NB4 (cell line): ENCODE results near the gene IRX4.

Experiments
- MYC ChIP-seq: IDR thresholded peaks from 2 replicates; pipeline ENCODE4 v1.6.1; 2011; ENCODE audit warnings: low read depth, low read length
- POLR2A ChIP-seq: IDR thresholded peaks from 2 replicates; pipeline ENCODE4 v1.6.1; 2011; ENCODE audit warnings: mild to moderate bottlenecking; ENCODE audit not compliant: insufficient read length; ENCODE audit errors: extremely low read depth
- TF ChIP-seq, protein P1 (sequence below): IDR thresholded peaks from 2 replicates; pipeline ENCODE4 v1.6.1; 2011; ENCODE audit warnings: low read depth, low read length
- TF ChIP-seq, protein P2 (sequence below): IDR thresholded peaks from one replicate; pipeline ENCODE4 v1.5.1; 2012; ENCODE audit warnings: low read depth, low read length

DNA sequence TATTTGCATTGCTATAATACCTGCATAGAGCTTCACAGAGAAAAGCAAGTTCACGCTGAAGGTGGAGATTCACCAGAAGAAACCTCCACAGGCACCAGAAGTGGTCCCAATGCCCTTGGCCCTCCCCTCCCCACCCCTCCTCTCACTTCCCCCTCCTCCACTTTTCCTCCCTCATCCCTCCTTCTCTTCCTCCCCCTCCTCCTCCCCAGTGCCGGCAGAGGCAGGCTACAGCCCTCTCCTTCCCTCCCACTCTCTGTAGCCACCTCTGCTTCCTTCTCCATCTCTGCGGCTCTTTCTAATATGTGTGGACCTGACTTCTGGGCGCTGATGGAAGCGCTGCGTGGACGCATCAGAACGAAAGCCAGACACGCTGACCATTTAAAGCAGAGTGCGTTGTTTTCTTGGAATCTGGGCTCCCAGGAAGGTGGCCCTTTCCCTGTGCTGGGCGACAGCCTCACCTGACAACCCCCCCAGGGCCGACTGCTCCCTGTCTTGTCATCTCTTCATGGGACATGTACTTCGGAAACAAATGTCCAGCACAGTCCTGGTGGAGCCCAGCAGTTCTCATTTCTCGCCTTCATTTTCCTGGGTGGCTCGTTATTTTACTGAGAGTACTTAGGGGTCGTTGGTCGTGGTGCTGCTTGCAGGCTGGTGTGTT lies 52.0 kb downstream of the IRX4 start:
- TF ChIP-seq POLR2A (no peak), MYC (no peak)
- TF ChIP-seq, protein P1, sequence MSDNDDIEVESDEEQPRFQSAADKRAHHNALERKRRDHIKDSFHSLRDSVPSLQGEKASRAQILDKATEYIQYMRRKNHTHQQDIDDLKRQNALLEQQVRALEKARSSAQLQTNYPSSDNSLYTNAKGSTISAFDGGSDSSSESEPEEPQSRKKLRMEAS, result no peak
- TF ChIP-seq, protein P2, sequence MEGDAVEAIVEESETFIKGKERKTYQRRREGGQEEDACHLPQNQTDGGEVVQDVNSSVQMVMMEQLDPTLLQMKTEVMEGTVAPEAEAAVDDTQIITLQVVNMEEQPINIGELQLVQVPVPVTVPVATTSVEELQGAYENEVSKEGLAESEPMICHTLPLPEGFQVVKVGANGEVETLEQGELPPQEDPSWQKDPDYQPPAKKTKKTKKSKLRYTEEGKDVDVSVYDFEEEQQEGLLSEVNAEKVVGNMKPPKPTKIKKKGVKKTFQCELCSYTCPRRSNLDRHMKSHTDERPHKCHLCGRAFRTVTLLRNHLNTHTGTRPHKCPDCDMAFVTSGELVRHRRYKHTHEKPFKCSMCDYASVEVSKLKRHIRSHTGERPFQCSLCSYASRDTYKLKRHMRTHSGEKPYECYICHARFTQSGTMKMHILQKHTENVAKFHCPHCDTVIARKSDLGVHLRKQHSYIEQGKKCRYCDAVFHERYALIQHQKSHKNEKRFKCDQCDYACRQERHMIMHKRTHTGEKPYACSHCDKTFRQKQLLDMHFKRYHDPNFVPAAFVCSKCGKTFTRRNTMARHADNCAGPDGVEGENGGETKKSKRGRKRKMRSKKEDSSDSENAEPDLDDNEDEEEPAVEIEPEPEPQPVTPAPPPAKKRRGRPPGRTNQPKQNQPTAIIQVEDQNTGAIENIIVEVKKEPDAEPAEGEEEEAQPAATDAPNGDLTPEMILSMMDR, result no peak
